ENCODE measurements around the gene HECTD4. TPM values are rescaled to one million over a fixed set of nuclear protein-coding genes. Genes with fewer than 3 reads are reported as not detected.
A peak's percentile ranks its signal among the peaks of the same experiment; 100 is the strongest.

Gene HECTD4
- total RNA-seq, 1 experiment from 2014 or later = 31.2 TPM

DNA sequence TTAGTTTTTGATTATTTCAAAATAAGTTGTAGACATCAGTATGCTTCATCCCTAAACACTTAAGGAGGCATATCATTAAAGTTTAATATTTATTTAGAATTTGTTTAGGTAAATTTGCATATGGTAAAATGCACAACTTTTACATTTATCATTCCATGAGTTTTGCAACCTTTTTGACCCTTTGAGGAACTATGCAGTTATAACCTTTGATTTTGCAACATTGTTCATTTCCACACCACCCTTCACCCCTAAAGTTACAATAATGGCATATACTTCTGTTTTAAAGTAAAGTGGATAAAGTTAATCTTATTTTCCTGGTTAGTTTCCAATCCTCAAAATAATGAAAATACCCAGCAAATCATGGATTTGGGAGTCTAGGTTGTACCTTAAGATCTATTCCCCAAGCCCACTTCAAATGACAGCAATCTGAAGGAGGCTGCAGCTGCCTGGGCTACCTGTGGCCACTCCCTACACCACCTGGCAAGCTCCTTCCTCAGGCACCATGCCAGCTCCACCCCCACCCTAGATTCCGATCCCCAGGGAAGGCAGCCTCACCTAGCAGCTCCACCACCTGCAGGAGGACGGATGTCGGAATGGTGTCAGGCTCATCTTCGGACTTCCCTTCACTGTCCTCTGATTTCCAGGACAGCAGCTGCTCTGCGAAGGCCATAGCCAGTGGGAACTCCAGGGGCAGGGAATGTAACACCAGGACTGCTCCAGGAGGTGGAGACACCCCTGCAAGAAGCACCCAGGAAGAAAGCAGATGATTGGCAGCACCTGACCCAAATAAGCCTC is 191.8 kb downstream of the HECTD4 start:
- POLR2A ChIA-PET = no interaction called here
- peak; percentile 83 for ATAC-seq

More for the DNA sequence above, 191.8 kb downstream of the HECTD4 start:
- no peak for DNase-seq (ENCODE audit: low read depth, low spot score)
- H3K4me3 ChIP-seq (replicated peaks in 1 of 2; ENCODE audit: low read depth in 1 of 2, low read length in 2 of 2) = no peak overlapping the region
- RAD21 ChIA-PET (ENCODE audit: low non-redundant PET in 1 of 2, low total read pairs in 2 of 2, uncharacterized antibody in 2 of 2, unreplicated experiment in 2 of 2) = no interaction called here
- H3K36me3 ChIP-seq (ENCODE audit: control insufficient read depth in 1 of 2, insufficient read depth in 2 of 2, low read length in 2 of 2) = peaks cover 0 to 3% of the 10 kb centered on the region in 2 experiments; a peak in 2 of 4 replicates
- no peaks in the 10 kb centered on the region for H4K20me1 ChIP-seq (ENCODE audit: insufficient read depth)
- H3K79me2 ChIP-seq (ENCODE audit: insufficient read depth, low read length) = no peaks in the 10 kb centered on the region
- no peaks in the 10 kb centered on the region for H3K9me2 ChIP-seq (ENCODE audit: insufficient read depth)
- no TSS peak for BruUV-seq (replicated peaks)
- no peak overlapping the region for H2AFZ ChIP-seq (ENCODE audit: low read depth, low read length, poor library complexity, severe bottlenecking)
- intact Hi-C loops (cut with micrococcal nuclease) = loop anchor here (10.0 kb wide), 1 partner anchor 366 kb away; no protein-coding TSS in a partner anchor
- peaks cover 2 to 6% of the 10 kb centered on the region in 2 experiments; a peak in 2 of 4 replicates for H3K4me1 ChIP-seq (ENCODE audit: control insufficient read depth in 1 of 2, insufficient read depth in 2 of 2, low read length in 2 of 2)
- no peak overlapping the region for H3K4me2 ChIP-seq (ENCODE audit: low read length)
- H3K27ac ChIP-seq (ENCODE audit: low read depth, low read length) = no peak overlapping the region
- CTCF ChIA-PET = interaction anchor here (2.0 kb wide), 1 partner anchor 197 kb away, joined by 7 read pairs; no protein-coding TSS in a partner anchor
- H3K9ac ChIP-seq (ENCODE audit: low read length) = no peak overlapping the region
- H3K9me3 ChIP-seq (ENCODE audit: control insufficient read depth in 1 of 2, insufficient read depth in 1 of 2, low read depth in 1 of 2, low read length in 2 of 2) = no peaks in the 10 kb centered on the region
- no peak for TF ChIP-seq JUND (IDR thresholded peaks at IDR 0.05)
- TF ChIP-seq SRF (IDR thresholded peaks at IDR 0.05; ENCODE audit: low read depth) = no peak
- TF ChIP-seq, protein P1, sequence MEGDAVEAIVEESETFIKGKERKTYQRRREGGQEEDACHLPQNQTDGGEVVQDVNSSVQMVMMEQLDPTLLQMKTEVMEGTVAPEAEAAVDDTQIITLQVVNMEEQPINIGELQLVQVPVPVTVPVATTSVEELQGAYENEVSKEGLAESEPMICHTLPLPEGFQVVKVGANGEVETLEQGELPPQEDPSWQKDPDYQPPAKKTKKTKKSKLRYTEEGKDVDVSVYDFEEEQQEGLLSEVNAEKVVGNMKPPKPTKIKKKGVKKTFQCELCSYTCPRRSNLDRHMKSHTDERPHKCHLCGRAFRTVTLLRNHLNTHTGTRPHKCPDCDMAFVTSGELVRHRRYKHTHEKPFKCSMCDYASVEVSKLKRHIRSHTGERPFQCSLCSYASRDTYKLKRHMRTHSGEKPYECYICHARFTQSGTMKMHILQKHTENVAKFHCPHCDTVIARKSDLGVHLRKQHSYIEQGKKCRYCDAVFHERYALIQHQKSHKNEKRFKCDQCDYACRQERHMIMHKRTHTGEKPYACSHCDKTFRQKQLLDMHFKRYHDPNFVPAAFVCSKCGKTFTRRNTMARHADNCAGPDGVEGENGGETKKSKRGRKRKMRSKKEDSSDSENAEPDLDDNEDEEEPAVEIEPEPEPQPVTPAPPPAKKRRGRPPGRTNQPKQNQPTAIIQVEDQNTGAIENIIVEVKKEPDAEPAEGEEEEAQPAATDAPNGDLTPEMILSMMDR (IDR thresholded peaks at IDR 0.05 in 2 of 3, conservative IDR thresholded peaks at IDR 0.05 in 1 of 3; ENCODE audit: borderline replicate concordance in 1 of 3, insufficient read depth in 1 of 3, low read depth in 2 of 3, low read length in 2 of 3) = peak in 2 of 3 experiments; percentile 25 to 27; a peak in 2 of 6 replicates
- H3K27me3 ChIP-seq (ENCODE audit: insufficient read depth, low read length) = no peaks in the 10 kb centered on the region
